ENCODE measurements around the gene TNNI3.
"Not testable (repeated sequence)": the region's sequence is repeated elsewhere in the genome, so short reads cannot be mapped to it uniquely, and the experiment has no call there.

Gene TNNI3

DNA sequence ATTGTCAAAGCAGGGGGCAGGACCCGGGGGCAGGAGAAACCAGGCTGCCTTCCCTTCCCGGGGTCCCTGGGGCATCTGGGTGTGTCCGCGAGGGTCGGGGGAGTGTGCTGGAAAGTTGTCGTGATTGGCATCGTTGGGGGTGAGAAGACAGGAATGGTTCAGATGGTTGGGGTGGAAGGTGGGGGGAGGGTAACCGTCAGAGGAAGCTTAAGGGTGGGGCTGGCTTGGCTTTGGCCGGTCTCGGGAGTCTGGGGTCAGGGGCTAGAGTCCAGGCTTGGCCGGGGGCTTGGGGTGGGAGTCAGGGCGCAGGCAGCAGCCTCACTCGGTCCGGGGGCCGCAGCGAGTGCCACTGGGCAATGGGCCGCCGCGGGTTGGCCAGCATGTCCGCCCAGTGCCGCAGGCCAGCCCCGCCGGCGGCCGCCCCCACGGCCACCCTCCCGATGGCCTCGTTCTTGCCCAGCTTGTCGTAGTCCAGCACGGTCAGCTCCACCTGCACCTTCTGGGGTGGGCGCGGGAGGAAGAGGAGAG, 15.7 kb upstream of the TNNI3 start:
- in situ Hi-C loops (cut with MboI; ENCODE audit: low sequenced_read_pairs) = no loop called here

DNA sequence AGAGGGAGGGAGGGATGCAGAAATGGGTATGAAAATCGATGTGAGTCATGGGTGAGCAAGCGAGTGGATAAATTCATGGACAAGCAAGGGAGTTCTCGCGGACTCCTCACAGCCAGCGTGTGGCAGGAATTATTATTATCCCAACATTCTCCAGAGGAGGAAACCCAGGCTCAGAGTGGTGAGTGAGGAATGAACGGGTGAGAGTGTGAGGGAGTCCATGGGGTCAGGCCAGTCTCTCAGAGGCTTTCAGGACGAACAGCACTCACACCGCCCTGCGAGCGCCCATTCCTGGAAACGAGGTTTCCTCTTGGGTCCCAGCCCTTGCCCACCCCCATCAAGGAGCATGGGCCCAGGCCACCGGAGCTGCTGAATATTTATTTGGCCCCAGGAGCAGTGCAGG, 15.2 kb upstream of the TNNI3 start:
- in situ Hi-C loops (cut with MboI; ENCODE audit: low sequenced_read_pairs) = no loop called here

DNA sequence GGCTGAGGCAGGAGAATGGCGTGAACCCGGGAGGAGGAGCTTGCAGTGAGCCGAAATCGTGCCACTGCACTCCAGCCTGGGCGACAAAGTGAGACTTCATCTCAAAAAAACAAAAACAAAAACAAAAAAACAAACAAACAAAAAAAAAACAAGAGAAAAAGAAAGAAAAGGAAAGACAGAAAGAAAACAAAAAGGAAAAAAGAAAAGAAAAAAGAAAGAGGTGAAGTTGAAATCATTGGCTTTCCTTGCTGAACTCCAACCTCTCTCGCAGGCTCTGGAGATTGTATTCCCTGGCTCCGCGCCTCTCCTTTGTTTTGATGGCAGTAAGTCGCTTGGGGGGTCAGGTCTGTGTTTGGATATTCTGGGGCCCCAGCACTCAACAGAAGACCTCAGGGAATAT, 14.8 kb upstream of the TNNI3 start:
- in situ Hi-C loops (cut with MboI; ENCODE audit: low sequenced_read_pairs) = not testable (repeated sequence)

GRCh38 chr19:55171440-55171839, 13.9 kb upstream of the TNNI3 start:
- in situ Hi-C loops (cut with MboI; ENCODE audit: low sequenced_read_pairs) = no loop called here

DNA sequence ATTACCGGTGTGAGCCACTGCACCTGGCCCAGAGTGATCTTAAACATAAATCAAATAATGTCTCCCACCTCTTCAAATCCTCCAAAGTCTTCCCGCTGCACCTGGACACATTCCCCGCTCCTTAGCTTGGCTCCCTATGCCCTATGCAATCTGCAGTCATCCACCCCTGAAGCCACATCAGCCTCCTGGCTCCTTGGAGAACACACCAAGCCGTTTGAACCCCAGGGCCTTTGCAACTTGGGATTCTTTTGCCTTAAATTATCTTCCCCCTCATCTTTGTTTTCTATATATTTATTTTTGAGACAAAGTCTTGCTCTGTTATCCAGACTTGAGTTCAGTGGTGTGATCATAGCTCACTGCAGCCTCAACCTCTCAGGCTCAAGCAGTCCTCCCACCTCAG, 11.6 kb upstream of the TNNI3 start:
- in situ Hi-C loops (cut with MboI; ENCODE audit: low sequenced_read_pairs) = no loop called here

DNA sequence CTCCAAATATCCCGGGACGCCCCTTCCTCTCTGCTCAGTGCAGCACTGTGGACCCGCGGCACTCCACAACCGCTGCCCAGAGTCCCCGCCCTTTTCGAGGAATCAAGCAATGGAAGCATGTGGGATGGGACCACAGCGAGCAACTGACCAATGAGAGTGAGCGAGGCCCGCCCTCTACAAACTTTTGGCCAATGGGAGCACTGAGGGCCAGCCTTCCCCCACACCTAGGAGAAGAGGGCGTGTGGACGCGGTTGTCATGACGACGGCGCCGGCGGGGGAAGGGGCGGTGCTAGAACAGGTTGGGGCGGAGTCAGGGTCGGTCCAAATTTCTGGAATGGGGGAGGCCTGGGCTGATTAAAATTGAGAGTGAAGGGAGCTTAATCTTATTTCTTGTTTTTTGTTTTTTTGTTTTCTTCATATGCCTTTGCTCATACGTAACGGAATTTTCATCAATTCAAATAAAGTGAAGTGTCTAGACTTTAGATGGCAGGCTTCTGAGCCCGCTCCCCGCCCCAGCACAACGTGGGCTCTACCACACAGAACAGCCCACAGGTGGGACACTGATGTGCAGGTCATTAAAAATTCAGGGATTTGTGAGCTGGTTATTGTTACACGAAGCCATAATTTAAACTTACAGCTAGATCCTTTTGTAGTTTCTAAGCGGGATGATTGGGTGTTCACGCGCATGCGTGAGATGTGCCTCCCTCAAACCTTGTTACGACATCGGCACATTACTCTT, 9.2 kb upstream of the TNNI3 start, which contains the start of gene DNAAF3:
TSS of gene DNAAF3 (minus strand) at position 84 of the 739 bp plus-strand sequence. CDS start 200 bp downstream, outside the sequence.
- in situ Hi-C loops (cut with MboI; ENCODE audit: low sequenced_read_pairs) = no loop called here

DNA sequence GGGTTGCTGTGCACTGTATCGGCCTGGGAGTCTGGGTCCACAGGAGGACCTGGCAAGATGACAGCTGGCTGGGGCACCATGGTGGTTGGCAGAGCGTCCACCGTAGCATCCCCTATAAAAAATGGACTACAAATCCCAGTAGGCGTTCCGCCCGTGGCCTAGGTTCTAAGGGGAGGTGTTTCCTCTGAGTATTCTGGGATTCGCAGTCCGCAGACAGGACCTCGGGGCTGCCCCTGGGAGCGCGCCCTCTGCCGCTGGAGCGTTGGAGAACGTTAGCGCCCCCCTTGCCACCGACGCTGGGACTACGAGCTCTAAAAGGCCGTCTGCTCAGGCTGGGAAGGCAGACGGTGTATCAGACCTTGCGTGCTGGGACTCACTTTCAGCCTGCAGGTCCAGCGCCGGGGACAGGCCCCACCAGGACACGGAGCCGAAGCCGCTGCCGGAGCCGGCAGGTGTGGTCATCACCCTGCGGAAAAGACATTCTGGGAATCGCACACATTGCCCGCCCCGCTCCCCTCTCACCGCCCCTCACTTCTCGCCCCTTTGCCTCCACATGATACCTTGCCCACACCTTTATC, 8.5 kb upstream of the TNNI3 start:
- in situ Hi-C loops (cut with MboI; ENCODE audit: low sequenced_read_pairs) = no loop called here

DNA sequence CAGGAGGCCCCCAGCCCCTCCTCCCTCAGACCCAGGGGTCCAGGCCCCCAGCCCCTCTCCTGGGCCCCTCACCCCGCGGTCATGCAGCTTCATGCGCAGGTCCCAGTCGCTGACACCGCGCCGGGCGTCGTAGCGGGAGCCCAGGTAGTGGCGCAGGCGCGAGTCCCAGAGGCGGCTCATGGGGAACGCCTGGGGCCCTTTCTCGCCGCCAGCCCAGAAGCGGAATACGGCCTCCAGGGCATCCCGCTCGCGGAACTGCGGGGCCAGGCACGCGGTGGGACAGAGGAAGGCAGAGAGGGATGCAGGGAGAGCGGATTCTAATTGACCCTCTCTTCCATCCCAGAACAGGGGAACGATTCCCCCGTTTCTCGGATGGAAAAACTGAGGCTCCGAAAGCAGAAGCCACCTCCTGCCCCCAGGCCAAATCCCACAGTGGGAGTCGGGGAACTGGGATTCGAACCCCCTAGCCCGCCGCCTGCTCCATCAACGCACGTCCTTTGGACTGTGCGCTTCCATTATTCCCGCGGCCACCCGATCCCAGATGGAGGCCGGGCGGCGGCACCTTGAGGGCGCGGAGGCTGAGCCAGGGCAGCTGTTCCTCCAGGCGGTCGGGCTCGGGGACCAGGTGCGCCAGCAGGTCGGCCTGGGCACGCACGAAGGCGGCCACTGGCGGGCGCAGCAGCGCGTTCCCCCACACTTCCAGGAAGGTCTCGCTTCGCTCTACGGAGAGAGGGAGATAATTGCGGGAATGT, 4.2 kb upstream of the TNNI3 start:
- in situ Hi-C loops (cut with MboI; ENCODE audit: low sequenced_read_pairs) = no loop called here

GRCh38 chr19:55160986-55161365, 3.4 kb upstream of the TNNI3 start:
- in situ Hi-C loops (cut with MboI; ENCODE audit: low sequenced_read_pairs) = no loop called here

GRCh38 chr19:55160128-55160985, 2.8 kb upstream of the TNNI3 start:
- in situ Hi-C loops (cut with MboI; ENCODE audit: low sequenced_read_pairs) = no loop called here

DNA sequence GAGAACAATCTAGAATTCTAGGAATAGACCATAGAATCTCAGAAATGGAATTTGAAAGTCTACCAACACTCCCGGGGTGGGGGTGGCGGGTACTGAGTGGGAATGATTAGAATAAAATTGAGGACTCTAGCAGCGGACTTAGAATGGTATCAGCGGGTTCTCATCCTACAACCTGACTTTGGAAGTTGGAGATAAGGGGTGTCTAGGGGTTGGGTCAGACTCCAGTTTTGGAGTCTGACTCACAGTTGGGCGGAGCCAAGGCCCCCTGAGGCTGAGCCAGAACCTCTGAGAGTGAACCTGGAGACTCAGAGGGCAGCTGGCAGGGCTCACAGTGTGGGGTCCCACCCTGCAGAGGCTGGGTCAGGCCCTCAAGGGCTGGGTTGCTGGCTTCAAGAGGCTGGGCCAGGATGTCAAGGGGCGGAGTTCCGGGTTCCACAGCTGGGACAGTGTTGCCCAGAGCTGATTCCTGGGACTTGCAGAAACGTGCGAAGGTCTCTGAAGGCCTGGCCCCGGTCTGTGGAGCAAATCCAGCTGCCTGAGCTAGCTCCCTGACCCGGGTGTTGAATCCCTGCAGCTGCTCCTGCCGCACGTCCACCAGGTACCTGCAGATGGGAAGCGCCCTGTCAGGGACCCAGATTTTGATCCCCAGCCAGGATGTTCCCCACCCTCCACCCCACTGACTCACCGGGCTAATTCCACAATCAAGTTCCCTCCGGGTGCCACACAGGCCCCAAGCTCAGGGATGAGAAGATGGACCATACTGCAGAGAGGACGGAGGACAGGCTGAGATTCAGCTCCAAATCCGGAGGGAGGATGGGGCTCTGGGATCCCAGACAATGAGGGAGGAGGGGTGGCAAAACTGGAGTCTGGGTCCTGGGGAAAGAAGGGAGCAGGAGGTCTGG, 1.6 kb upstream of the TNNI3 start:
- in situ Hi-C loops (cut with MboI; ENCODE audit: low sequenced_read_pairs) = no loop called here

GRCh38 chr19:55158423-55158822, 891 bp upstream of the TNNI3 start:
- in situ Hi-C loops (cut with MboI; ENCODE audit: low sequenced_read_pairs) = no loop called here

DNA sequence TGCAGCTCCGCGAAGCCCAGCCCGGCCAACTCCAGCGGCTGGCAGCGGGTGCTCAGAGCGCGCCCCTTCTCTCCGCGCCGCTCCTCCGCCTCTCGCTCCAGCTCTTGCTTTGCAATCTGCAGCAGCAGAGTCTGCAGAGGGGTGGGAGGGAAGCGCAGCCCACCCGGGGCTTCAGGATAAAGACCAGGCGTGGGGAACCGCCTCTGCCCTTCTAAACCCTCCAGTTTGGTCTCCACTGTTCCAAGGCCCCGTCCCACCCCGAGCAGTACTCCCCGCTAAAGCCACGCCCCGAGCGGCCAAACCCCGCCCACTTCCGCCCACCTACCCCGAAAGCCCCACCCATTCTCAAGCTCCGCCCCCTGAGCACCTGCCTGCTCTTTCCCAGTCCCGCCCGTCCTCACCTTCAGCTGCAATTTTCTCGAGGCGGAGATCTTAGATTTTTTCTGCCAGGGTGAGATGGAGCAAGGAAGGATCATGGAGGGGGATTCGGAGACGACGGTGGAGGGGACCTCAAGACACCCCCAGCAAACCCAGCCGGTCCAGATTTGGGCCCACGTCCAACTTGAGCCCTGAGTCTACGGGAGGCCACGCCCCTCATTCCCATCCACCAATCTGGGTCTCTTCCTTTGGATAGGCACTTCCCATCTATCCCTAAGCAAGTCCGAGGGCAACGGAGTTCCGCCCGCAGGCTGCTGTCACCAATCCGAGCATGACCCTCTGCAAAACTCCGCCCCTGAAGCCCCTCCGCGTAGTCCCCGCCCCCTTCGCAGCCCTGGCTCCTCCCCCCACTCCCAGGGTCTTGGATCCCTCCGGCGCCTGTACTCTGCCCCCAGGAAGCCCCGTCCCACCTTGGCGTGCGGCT, 1.1 kb downstream of the TNNI3 start:
- in situ Hi-C loops (cut with MboI; ENCODE audit: low sequenced_read_pairs) = no loop called here

GRCh38 chr19:55155784-55156183, 1.7 kb downstream of the TNNI3 start:
- in situ Hi-C loops (cut with MboI; ENCODE audit: low sequenced_read_pairs) = not testable (repeated sequence)

DNA sequence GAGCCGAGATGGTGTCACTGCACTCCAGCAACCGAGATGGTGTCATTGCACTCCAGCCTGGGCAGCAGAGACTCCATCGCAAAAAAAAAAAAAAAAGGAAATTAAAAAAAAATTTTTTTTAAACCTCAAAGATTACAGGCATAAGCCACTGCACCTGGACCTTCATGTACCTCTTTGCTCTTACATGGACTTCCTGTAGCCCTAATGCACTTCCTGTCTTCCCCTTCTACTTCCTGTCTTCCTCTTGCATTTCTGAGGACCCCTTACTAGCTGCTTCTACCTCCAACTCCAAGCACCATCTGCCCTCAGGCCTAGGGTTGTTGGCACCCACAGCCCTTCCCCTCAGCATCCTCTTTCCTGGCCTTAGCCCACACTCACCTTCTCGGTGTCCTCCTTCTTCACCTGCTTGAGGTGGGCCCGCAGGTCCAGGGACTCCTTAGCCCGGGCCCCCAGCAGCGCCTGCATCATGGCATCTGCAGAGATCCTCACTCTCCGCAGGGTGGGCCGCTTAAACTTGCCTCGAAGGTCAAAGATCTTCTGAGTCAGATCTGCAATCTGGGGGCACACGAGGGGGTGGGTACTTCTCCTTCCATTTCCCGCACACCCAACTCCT, 3.8 kb downstream of the TNNI3 start:
- in situ Hi-C loops (cut with MboI; ENCODE audit: low sequenced_read_pairs) = no loop called here

- in situ Hi-C loops (cut with MboI; ENCODE audit: low sequenced_read_pairs) = no loop called here
These were observed 5.5 kb downstream of the TNNI3 start for GRCh38 chr19:55152017-55152416.

DNA sequence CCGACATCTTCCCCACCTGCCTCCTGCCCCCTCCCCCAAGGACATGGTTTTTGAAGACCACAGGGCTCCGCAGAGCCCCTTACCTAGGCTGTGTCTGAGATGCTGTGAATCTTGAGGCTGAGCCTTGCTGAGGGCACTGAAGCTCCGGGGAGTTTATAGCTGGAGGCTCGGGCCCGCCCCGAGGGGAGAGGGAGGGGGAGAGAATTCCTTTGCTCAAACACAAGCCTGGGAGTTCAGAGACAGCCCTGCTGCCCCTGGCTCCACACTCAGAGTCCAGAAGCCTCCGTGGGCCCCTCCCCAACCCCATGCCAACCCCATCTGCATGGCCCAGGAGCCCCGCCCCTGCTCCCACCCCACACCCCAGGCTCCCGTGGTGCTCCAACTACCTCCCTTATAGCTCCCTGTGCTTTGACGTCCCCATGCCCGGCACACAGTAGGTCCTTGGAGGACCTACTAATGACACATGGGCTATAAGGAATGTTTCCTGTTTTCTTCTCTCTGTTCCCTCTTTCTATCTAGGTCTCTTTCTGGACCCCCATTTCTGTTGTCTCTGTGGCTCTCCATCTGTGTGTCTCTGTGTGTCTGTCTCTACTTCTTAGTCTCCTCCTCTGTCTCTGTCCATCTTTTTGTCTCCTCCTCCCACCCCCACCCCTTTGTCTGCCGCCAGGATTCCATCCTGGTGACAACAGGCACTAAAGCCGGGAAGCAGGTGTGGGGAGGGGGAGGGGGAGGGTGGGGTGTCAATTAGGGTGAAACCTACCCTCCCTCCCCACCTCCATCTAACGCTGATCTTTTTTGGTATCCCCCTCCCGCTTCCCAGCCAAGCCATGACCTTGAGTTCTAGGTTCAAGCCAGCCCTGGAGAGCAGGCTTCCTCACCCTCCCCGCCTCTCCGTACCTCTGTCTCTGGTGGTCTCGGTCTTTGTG, 8.2 kb downstream of the TNNI3 start, which contains the start of gene TNNT1:
TSS of gene TNNT1 (minus strand) at position 129 of the 926 bp plus-strand sequence. CDS start 2,049 bp downstream, outside the sequence.
- in situ Hi-C loops (cut with MboI; ENCODE audit: low sequenced_read_pairs) = no loop called here

All from hTERT RPE-1 (cell line).